ENCODE data around the gene ASPG.

- no peak for TF ChIP-seq CTCF (IDR thresholded peaks at IDR 0.05)
- no peak for TF ChIP-seq POLR2A (IDR thresholded peaks at IDR 0.05)
These were observed 16.3 kb downstream of the ASPG start for GRCh38 chr14:104101651-104102281.

Measured in esophagus squamous epithelium (tissue), 4 donors.